GM12878 (cell line): ENCODE results near the gene MRPL12. TPM values are rescaled to one million over a fixed set of nuclear protein-coding genes. Genes with fewer than 3 reads are reported as not detected.

Experiments
- ATAC-seq: fragments of 200-7000 bp; cut with Tn5 transposase; 3 replicates; pipeline ENCODE4 v1.9.1; 2020; ENCODE audit warnings: mild to moderate bottlenecking, moderate library complexity
- BruUV-seq: library from RNA; stranded (reverse); fragments of 400-500 nt; replicated peaks from 2 replicates; lab custom pipeline; 2021; lab: Mats Ljungman, UMichigan
- CTCF ChIA-PET: fragments of 300-600 bp; sonication (Branson Sonifier 250); formaldehyde crosslinking; extraction: SDS; loops from one replicate; lab custom pipeline; 2021; ENCODE audit warnings: inconsistent platforms; lab: Yijun Ruan, JAX
- POLR2A ChIA-PET: fragments of 350-600 bp; formaldehyde crosslinking; extraction: SDS; loops from one replicate; lab custom pipeline; 2021; ENCODE audit warnings: inconsistent platforms; lab: Charles Lee
- RAD21 ChIA-PET: fragments of 300-600 bp; sonication (Branson Sonifier 250); formaldehyde crosslinking; loops from one replicate; lab custom pipeline; 2023; ENCODE audit warnings: antibody characterized with exemption; ENCODE audit not compliant: unreplicated experiment; lab: Charles Lee
- SMC1A ChIA-PET: fragments of 300-600 bp; sonication (Branson Sonifier 250); formaldehyde crosslinking; loops from one replicate; lab custom pipeline; 2023; ENCODE audit not compliant: unreplicated experiment, uncharacterized antibody; lab: Charles Lee
- DNase-seq: peaks from one replicate; pipeline ENCODE4 v3.0.0-alpha.2; 2011; ENCODE audit warnings: low read depth, low spot score
- FAIRE-seq: peaks from 3 replicates; lab custom pipeline; 2011; peaks lifted over from hg19 to GRCh38; lab: Jason Lieb, UNC
- H2AFZ ChIP-seq: 2 replicates; pipeline ENCODE4 v1.6.0; 2011; ENCODE audit warnings: low read depth, low read length, control low read depth; ENCODE audit not compliant: control insufficient read depth
- H3K27ac ChIP-seq: 2 replicates; pipeline ENCODE4 v1.5.1; 2011; ENCODE audit warnings: control low read depth; ENCODE audit not compliant: control insufficient read depth, insufficient read depth
- H3K27me3 ChIP-seq, 2 experiments: replicated peaks in 1 of 2; 2 replicates each; pipeline versions ENCODE4 v1.6.0 to v1.6.1; 2011; ENCODE audit warnings: low read length in 1 of 2; ENCODE audit not compliant: control insufficient read depth in 2 of 2, insufficient read depth in 2 of 2
- H3K36me3 ChIP-seq, 2 experiments: 2 replicates each; pipeline ENCODE4 v1.5.1; 2011; ENCODE audit warnings: low read length in 1 of 2; ENCODE audit not compliant: control insufficient read depth in 2 of 2, insufficient read depth in 2 of 2
- H3K4me1 ChIP-seq: 2 replicates; pipeline ENCODE4 v1.6.1; 2011; ENCODE audit warnings: mild to moderate bottlenecking, low read length, moderate library complexity, mixed read lengths; ENCODE audit not compliant: control insufficient read depth, insufficient read depth
- H3K4me2 ChIP-seq: 2 replicates; pipeline ENCODE4 v1.6.0; 2011; ENCODE audit warnings: control low read depth; ENCODE audit not compliant: control insufficient read depth, insufficient read depth
- H3K4me3 ChIP-seq: fragments of 200-600 bp; sonication (generic); 2 replicates; pipeline ENCODE4 v1.5.1; 2016
- H3K79me2 ChIP-seq: 2 replicates; pipeline ENCODE4 v1.6.0; 2011; ENCODE audit warnings: low read length; ENCODE audit not compliant: control insufficient read depth, insufficient read depth
- H3K9ac ChIP-seq: 2 replicates; pipeline ENCODE4 v1.8.0; 2011; ENCODE audit warnings: low read length, control low read depth, mixed read lengths; ENCODE audit not compliant: control insufficient read depth, insufficient read depth
- H3K9me3 ChIP-seq: replicated peaks from 3 replicates; pipeline ENCODE4 v1.5.1; 2011; ENCODE audit warnings: mild to moderate bottlenecking, low read length; ENCODE audit not compliant: control insufficient read depth, insufficient read depth
- H4K20me1 ChIP-seq: 2 replicates; pipeline ENCODE4 v1.6.0; 2011; ENCODE audit not compliant: control insufficient read depth, insufficient read depth
- ATF7 ChIP-seq: fragments of 450-650 bp; IDR thresholded peaks from 2 replicates; pipeline ENCODE4 v1.6.1; 2016; ENCODE audit warnings: low read depth, mild to moderate bottlenecking
- BHLHE40 ChIP-seq, 2 experiments: fragments of 450-650 bp in 1 of 2; IDR thresholded peaks; 2 replicates each; pipeline ENCODE4 v1.6.1; 2011 to 2017; ENCODE audit warnings: low read depth in 2 of 2, borderline replicate concordance in 1 of 2, improper control_type of control experiment in 1 of 2, low read length in 1 of 2, mild to moderate bottlenecking in 1 of 2
- BRCA1 ChIP-seq: IDR thresholded peaks from 2 replicates; pipeline ENCODE4 v1.6.1; 2011; ENCODE audit warnings: low read depth, low read length, improper control_type of control experiment
- CBX3 ChIP-seq: fragments of 200-600 bp; sonication (generic); IDR thresholded peaks from 2 replicates; pipeline ENCODE4 v1.6.1; 2016; ENCODE audit warnings: low read depth, borderline replicate concordance
- CHD4 ChIP-seq: fragments of 200-600 bp; sonication (generic); IDR thresholded peaks from 2 replicates; pipeline ENCODE4 v1.6.1; 2016; ENCODE audit warnings: mild to moderate bottlenecking
- ETV6 ChIP-seq, 2 experiments: fragments of 450-650 bp in 1 of 2; IDR thresholded peaks in 1 of 2; conservative IDR thresholded peaks in 1 of 2; 2 replicates each; pipeline ENCODE4 v1.6.1; 2014; ENCODE audit warnings: antibody characterized with exemption in 1 of 2, borderline replicate concordance in 1 of 2, low read depth in 1 of 2, mild to moderate bottlenecking in 1 of 2, moderate library complexity in 1 of 2
- PML ChIP-seq: IDR thresholded peaks from 2 replicates; pipeline ENCODE4 v1.6.1; 2012; ENCODE audit warnings: low read length, inconsistent platforms
- RFX5 ChIP-seq: IDR thresholded peaks from 2 replicates; pipeline ENCODE4 v1.6.1; 2011; ENCODE audit warnings: low read depth, low read length, improper control_type of control experiment
- TAF1 ChIP-seq: IDR thresholded peaks from 2 replicates; pipeline ENCODE4 v1.6.1; 2011; ENCODE audit warnings: mild to moderate bottlenecking, low read depth, low read length, borderline replicate concordance
- WGBS: methylation state at CpG from one replicate; pipeline ENCODE4 v1.1.6; 2016; ENCODE audit warnings: low lambda C conversion rate; ENCODE audit not compliant: insufficient replicate concordance, insufficient coverage; ENCODE audit errors: missing lambda C conversion rate; 5-methylcytosine and 5-hydroxymethylcytosine counted together
- in situ Hi-C: fragments of 300-500 bp; cut with MboI; formaldehyde crosslinking; loops from 9 replicates; pipeline ENCODE4 v1.14.3; 2018; ENCODE audit warnings: mixed read lengths
- intact Hi-C: fragments of 100-400 bp; cut with micrococcal nuclease; formaldehyde crosslinking; loops from one replicate; pipeline ENCODE4 v1.14.2; 2022; ENCODE audit not compliant: unreplicated experiment
- polyA plus RNA-seq, 11 experiments: library from polyadenylated mRNA; depleted of rRNA in 4 of 11; unstranded in 6 of 11; stranded (reverse) in 5 of 11; fragments of >200 nt; fragmentation: Nextera tagmentation in 4 of 11; fragmentation: Illumina TruSeq in 1 of 11; extraction: Ambion mirVana in 4 of 11; extraction: Trizol in 1 of 11; gene quantifications; 1 replicate in 1 of 11; 2 replicates in 10 of 11; pipeline versions ENCODE4 v1.2.1 to v1.2.3, GENCODE V29; 2011 to 2016; ENCODE audit warnings: inconsistent platforms in 2 of 11, missing spikeins in 2 of 11, low read depth in 1 of 11
- total RNA-seq, 4 experiments: library from RNA; depleted of rRNA in 3 of 4; stranded (reverse); fragments of >200 nt in 3 of 4; fragmentation: Illumina TruSeq in 1 of 4; extraction: Trizol in 1 of 4; gene quantifications; 2 replicates each; pipeline versions ENCODE4 v1.2.1 to v1.2.3, GENCODE V29; 2013 to 2021
- TF ChIP-seq, protein P1 (sequence below): fragments of 450-650 bp; IDR thresholded peaks from 2 replicates; pipeline ENCODE4 v1.6.1; 2016; ENCODE audit warnings: mild to moderate bottlenecking, moderate library complexity, borderline replicate concordance
- TF ChIP-seq, protein P2 (sequence below): IDR thresholded peaks from 2 replicates; pipeline ENCODE4 v1.6.1; 2012; ENCODE audit warnings: low read depth, low read length, improper control_type of control experiment

Gene MRPL12
- total and polyA plus RNA-seq, 10 of the 15 experiments (the other 5 are each of a cell fraction or from before 2014, with no cell fraction given), result 1.3 to 269 (median 117) TPM

DNA sequence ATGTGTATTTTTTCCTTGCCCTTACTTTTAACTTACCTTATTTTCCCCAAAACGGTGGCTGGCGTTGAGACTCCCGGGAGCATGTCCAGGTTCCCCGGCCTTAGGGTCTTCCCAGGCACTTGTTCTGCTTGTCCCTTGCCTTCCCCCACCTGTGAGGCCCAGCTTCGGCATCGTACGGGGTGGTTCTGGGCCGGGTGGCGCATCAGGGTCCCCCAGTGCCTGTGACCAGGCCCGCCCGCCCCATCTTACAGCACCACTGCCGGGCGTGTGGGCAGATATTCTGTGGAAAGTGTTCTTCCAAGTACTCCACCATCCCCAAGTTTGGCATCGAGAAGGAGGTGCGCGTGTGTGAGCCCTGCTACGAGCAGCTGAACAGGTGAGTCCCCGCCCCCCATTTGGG lies 12.0 kb upstream of the MRPL12 start:
- TF ChIP-seq, protein P1, sequence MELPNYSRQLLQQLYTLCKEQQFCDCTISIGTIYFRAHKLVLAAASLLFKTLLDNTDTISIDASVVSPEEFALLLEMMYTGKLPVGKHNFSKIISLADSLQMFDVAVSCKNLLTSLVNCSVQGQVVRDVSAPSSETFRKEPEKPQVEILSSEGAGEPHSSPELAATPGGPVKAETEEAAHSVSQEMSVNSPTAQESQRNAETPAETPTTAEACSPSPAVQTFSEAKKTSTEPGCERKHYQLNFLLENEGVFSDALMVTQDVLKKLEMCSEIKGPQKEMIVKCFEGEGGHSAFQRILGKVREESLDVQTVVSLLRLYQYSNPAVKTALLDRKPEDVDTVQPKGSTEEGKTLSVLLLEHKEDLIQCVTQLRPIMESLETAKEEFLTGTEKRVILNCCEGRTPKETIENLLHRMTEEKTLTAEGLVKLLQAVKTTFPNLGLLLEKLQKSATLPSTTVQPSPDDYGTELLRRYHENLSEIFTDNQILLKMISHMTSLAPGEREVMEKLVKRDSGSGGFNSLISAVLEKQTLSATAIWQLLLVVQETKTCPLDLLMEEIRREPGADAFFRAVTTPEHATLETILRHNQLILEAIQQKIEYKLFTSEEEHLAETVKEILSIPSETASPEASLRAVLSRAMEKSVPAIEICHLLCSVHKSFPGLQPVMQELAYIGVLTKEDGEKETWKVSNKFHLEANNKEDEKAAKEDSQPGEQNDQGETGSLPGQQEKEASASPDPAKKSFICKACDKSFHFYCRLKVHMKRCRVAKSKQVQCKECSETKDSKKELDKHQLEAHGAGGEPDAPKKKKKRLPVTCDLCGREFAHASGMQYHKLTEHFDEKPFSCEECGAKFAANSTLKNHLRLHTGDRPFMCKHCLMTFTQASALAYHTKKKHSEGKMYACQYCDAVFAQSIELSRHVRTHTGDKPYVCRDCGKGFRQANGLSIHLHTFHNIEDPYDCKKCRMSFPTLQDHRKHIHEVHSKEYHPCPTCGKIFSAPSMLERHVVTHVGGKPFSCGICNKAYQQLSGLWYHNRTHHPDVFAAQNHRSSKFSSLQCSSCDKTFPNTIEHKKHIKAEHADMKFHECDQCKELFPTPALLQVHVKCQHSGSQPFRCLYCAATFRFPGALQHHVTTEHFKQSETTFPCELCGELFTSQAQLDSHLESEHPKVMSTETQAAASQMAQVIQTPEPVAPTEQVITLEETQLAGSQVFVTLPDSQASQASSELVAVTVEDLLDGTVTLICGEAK, result no peak
- TF ChIP-seq, protein P2, sequence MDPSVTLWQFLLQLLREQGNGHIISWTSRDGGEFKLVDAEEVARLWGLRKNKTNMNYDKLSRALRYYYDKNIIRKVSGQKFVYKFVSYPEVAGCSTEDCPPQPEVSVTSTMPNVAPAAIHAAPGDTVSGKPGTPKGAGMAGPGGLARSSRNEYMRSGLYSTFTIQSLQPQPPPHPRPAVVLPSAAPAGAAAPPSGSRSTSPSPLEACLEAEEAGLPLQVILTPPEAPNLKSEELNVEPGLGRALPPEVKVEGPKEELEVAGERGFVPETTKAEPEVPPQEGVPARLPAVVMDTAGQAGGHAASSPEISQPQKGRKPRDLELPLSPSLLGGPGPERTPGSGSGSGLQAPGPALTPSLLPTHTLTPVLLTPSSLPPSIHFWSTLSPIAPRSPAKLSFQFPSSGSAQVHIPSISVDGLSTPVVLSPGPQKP, result no peak
- TF ChIP-seq RFX5 (no peak), TAF1 (no peak), PML (no peak), CHD4 (no peak), ETV6 (conservative IDR thresholded peaks at IDR 0.05 in 1 of 2, IDR thresholded peaks at IDR 0.05 in 1 of 2; ENCODE audit: borderline replicate concordance in 1 of 2, low read depth in 1 of 2) (no peak), CBX3 (no peak), BHLHE40 (IDR thresholded peaks at IDR 0.05; ENCODE audit: borderline replicate concordance in 1 of 2, low read depth in 2 of 2, low read length in 1 of 2) (no peak), BRCA1 (no peak), ATF7 (no peak)
- peaks cover 1% of the 10 kb centered on the region for H3K79me2 ChIP-seq
- H3K4me2 ChIP-seq, result no peak overlapping the region
- ChIA-PET SMC1A (no interaction called here), CTCF (no interaction called here), POLR2A (no interaction called here), RAD21 (no interaction called here)
- H3K27ac ChIP-seq, result no peak overlapping the region
- BruUV-seq, result no TSS peak
- DNase-seq, result no peak
- H3K4me3 ChIP-seq, result no peak overlapping the region
- 92% methylated on average over 18 of the region's 18 CpGs for WGBS
- H3K27me3 ChIP-seq, result no peaks in the 10 kb centered on the region
- FAIRE-seq, result no peak
- in situ Hi-C loops (no loop called here), intact Hi-C loops (no loop called here)
- no peaks in the 10 kb centered on the region; the same call in 1 of the 2 replicates for H4K20me1 ChIP-seq
- ATAC-seq, result no peak
- peaks cover 11 to 59% of the 10 kb centered on the region in 2 experiments; a peak in 3 of 4 replicates for H3K36me3 ChIP-seq
- no peak overlapping the region for H3K9ac ChIP-seq
- no peaks in the 10 kb centered on the region for H3K9me3 ChIP-seq
- no peak overlapping the region for H2AFZ ChIP-seq
- no peaks in the 10 kb centered on the region for H3K4me1 ChIP-seq
